Fibroblast of skin of right quadriceps (primary cell): Measurements from ENCODE around the gene TNS3.

Source experiments
- DNase-seq: peaks from one replicate; pipeline ENCODE4 v3.0.0-alpha.2; 2013

TNS3 gene

GRCh38 chr7:47539398-47540052, 42.4 kb downstream of the TNS3 start:
- peak; percentile 36 for DNase-seq

- DNase-seq, result no peak
Observed at GRCh38 chr7:47538846-47539311, 43.0 kb downstream of the TNS3 start.

GRCh38 chr7:47537716-47538675, 43.9 kb downstream of the TNS3 start:
- peak; percentile 46 for DNase-seq

- DNase-seq, result peak; percentile 91
Observed at GRCh38 chr7:47536661-47537611, 45.0 kb downstream of the TNS3 start.

GRCh38 chr7:47535704-47536628, 45.9 kb downstream of the TNS3 start:
- peak; percentile 38 for DNase-seq

GRCh38 chr7:47535035-47535703, 46.7 kb downstream of the TNS3 start:
- peak; percentile 61 for DNase-seq

GRCh38 chr7:47534322-47535034, 47.4 kb downstream of the TNS3 start:
- peak; percentile 54 for DNase-seq

- DNase-seq, result no peak
Observed at GRCh38 chr7:47531584-47532492, 50.1 kb downstream of the TNS3 start.

- no peak for DNase-seq
Observed at GRCh38 chr7:47529826-47530555, 51.9 kb downstream of the TNS3 start.

GRCh38 chr7:47529405-47529804, 52.5 kb downstream of the TNS3 start:
- no peak for DNase-seq

GRCh38 chr7:47528471-47528870, 53.4 kb downstream of the TNS3 start:
- no peak for DNase-seq

- DNase-seq, result no peak
Observed at GRCh38 chr7:47526466-47526865, 55.4 kb downstream of the TNS3 start.

GRCh38 chr7:47525066-47525623, 56.8 kb downstream of the TNS3 start:
- no peak for DNase-seq

- DNase-seq, result no peak
Observed at GRCh38 chr7:47523401-47523800, 58.5 kb downstream of the TNS3 start.

- no peak for DNase-seq
Observed at GRCh38 chr7:47521816-47522561, 59.9 kb downstream of the TNS3 start.

- no peak for DNase-seq
Observed at GRCh38 chr7:47521011-47521795, 60.7 kb downstream of the TNS3 start.

GRCh38 chr7:47520406-47520805, 61.5 kb downstream of the TNS3 start:
- peak; percentile 92 for DNase-seq
